Nephron progenitor cell (in vitro differentiated cells): ENCODE data around the gene HRNR.

ENCODE experiments used
- DNase-seq: peaks from one replicate; pipeline ENCODE4 v3.0.0; 2021
- H3K27ac Mint-ChIP-seq: 2 replicates; pipeline ENCODE4 v1.8.0; 2021; ENCODE audit warnings: mild to moderate bottlenecking, moderate library complexity, mixed read lengths
- H3K27me3 Mint-ChIP-seq: 2 replicates; pipeline ENCODE4 v1.8.0; 2021; ENCODE audit warnings: mild to moderate bottlenecking, low read depth, mixed read lengths; ENCODE audit not compliant: poor library complexity
- H3K36me3 Mint-ChIP-seq: 2 replicates; pipeline ENCODE4 v1.8.0; 2021; ENCODE audit warnings: low read depth, mixed read lengths
- H3K4me1 Mint-ChIP-seq: 2 replicates; pipeline ENCODE4 v1.8.0; 2021; ENCODE audit warnings: mixed read lengths
- H3K4me3 Mint-ChIP-seq: 2 replicates; pipeline ENCODE4 v1.8.0; 2021; ENCODE audit warnings: mild to moderate bottlenecking, moderate library complexity, mixed read lengths
- H3K9me3 Mint-ChIP-seq: 2 replicates; pipeline ENCODE4 v1.8.0; 2021; ENCODE audit warnings: mild to moderate bottlenecking, moderate library complexity, mixed read lengths
- CTCF ChIP-seq: fragments of 200-600 bp; sonication (generic); IDR thresholded peaks from 2 replicates; pipeline ENCODE4 v1.5.0; 2021; ENCODE audit warnings: antibody characterized with exemption

Gene HRNR

GRCh38 chr1:152182944-152183361, 41.0 kb downstream of the HRNR start:
- Mint-ChIP-seq H3K27ac (no peak overlapping the region), H3K36me3 (no peaks in the 10 kb centered on the region), H3K4me1 (no peaks in the 10 kb centered on the region), H3K4me3 (no peak overlapping the region), H3K27me3 (peaks cover 11% of the 10 kb centered on the region), H3K9me3 (peaks cover 39% of the 10 kb centered on the region)
- no peak for DNase-seq
- no peak for TF ChIP-seq CTCF

- Mint-ChIP-seq H3K4me3 (no peak overlapping the region), H3K27me3 (peaks cover 11% of the 10 kb centered on the region), H3K36me3 (no peaks in the 10 kb centered on the region), H3K4me1 (no peaks in the 10 kb centered on the region), H3K9me3 (peaks cover 40% of the 10 kb centered on the region), H3K27ac (no peak overlapping the region)
- no peak for TF ChIP-seq CTCF
- no peak for DNase-seq
Measured at GRCh38 chr1:152182431-152182830, 41.6 kb downstream of the HRNR start.

- no peak for DNase-seq
- Mint-ChIP-seq H3K27ac (no peak overlapping the region), H3K27me3 (peaks cover 9% of the 10 kb centered on the region), H3K4me1 (no peaks in the 10 kb centered on the region), H3K9me3 (peaks cover 45% of the 10 kb centered on the region), H3K36me3 (no peaks in the 10 kb centered on the region), H3K4me3 (no peak overlapping the region)
- no peak for TF ChIP-seq CTCF
Measured at GRCh38 chr1:152179566-152179965, 44.4 kb downstream of the HRNR start.

- no peak for TF ChIP-seq CTCF
- peaks cover 4% of the 10 kb centered on the region for H3K27me3 Mint-ChIP-seq
- peaks cover 61% of the 10 kb centered on the region for H3K9me3 Mint-ChIP-seq
- no peak overlapping the region for H3K4me3 Mint-ChIP-seq
- no peaks in the 10 kb centered on the region for H3K36me3 Mint-ChIP-seq
- no peak overlapping the region for H3K27ac Mint-ChIP-seq
- H3K4me1 Mint-ChIP-seq = no peaks in the 10 kb centered on the region
- DNase-seq = no peak
Measured at GRCh38 chr1:152170287-152170905, 53.6 kb downstream of the HRNR start.

- H3K9me3 Mint-ChIP-seq = peaks cover 58% of the 10 kb centered on the region
- H3K4me1 Mint-ChIP-seq = no peaks in the 10 kb centered on the region
- no peak overlapping the region for H3K4me3 Mint-ChIP-seq
- no peak for DNase-seq
- peaks cover 4% of the 10 kb centered on the region for H3K27me3 Mint-ChIP-seq
- no peak for TF ChIP-seq CTCF
- H3K27ac Mint-ChIP-seq = no peak overlapping the region
- H3K36me3 Mint-ChIP-seq = no peaks in the 10 kb centered on the region
Measured at GRCh38 chr1:152169366-152170025, 54.5 kb downstream of the HRNR start.

- Mint-ChIP-seq H3K4me3 (no peak overlapping the region), H3K4me1 (no peaks in the 10 kb centered on the region), H3K9me3 (peaks cover 57% of the 10 kb centered on the region), H3K27me3 (peaks cover 4% of the 10 kb centered on the region), H3K27ac (no peak overlapping the region), H3K36me3 (no peaks in the 10 kb centered on the region)
- TF ChIP-seq CTCF = no peak
- DNase-seq = no peak
Measured at GRCh38 chr1:152168535-152168868, 55.5 kb downstream of the HRNR start.
